ENCODE results near the gene TEX10. TPM values are rescaled to one million over a fixed set of nuclear protein-coding genes. Genes with fewer than 3 reads are reported as not detected.
A peak's percentile ranks its signal among the peaks of the same experiment; 100 is the strongest.
"Not testable (repeated sequence)": the region's sequence is repeated elsewhere in the genome, so short reads cannot be mapped to it uniquely, and the experiment has no call there.

The TEX10 gene
- total RNA-seq, 4 donors from 2014 or later: 17.1 to 33.6 (median 22.9) TPM

DNA sequence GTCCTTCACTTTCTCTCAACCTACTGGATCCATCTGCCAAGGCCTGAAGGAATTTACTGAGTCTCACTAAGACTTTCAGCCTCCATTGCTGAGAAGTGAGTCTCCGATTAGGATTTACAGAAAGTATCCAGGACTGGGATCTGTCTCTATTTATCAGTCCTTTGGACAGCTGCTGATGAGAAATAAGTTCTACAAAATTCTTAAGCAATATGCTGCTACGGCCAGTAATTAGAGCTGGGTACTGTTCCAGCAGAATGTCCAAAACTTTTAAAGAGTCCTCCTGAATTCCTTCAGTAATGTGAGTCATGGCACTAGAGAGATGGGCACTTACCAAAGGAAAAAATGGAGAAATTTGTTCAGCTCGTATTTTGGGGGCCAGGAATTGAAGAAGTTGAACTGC, 5.9 kb downstream of the TEX10 start:
- Histone ChIP-seq H3K9me3 (no peaks in the 10 kb centered on the region), H3K27me3 (no peaks in the 10 kb centered on the region), H3K4me1 (peaks cover 22% of the 10 kb centered on the region), H3K36me3 (peaks cover 15% of the 10 kb centered on the region), H3K4me3 (no peak overlapping the region), H3K27ac (no peak overlapping the region)
- no peak for DNase-seq (ENCODE audit: low spot score in 2 of 2)
- TF ChIP-seq EP300 (IDR thresholded peaks at IDR 0.05) (no peak), POLR2A (IDR thresholded peaks at IDR 0.05) (no peak), POLR2AphosphoS5 (IDR thresholded peaks at IDR 0.05) (no peak)
- TF ChIP-seq, protein P1, sequence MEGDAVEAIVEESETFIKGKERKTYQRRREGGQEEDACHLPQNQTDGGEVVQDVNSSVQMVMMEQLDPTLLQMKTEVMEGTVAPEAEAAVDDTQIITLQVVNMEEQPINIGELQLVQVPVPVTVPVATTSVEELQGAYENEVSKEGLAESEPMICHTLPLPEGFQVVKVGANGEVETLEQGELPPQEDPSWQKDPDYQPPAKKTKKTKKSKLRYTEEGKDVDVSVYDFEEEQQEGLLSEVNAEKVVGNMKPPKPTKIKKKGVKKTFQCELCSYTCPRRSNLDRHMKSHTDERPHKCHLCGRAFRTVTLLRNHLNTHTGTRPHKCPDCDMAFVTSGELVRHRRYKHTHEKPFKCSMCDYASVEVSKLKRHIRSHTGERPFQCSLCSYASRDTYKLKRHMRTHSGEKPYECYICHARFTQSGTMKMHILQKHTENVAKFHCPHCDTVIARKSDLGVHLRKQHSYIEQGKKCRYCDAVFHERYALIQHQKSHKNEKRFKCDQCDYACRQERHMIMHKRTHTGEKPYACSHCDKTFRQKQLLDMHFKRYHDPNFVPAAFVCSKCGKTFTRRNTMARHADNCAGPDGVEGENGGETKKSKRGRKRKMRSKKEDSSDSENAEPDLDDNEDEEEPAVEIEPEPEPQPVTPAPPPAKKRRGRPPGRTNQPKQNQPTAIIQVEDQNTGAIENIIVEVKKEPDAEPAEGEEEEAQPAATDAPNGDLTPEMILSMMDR (IDR thresholded peaks at IDR 0.05): no peak
- 69% methylated on average over 3 of the region's 3 CpGs for WGBS

DNA sequence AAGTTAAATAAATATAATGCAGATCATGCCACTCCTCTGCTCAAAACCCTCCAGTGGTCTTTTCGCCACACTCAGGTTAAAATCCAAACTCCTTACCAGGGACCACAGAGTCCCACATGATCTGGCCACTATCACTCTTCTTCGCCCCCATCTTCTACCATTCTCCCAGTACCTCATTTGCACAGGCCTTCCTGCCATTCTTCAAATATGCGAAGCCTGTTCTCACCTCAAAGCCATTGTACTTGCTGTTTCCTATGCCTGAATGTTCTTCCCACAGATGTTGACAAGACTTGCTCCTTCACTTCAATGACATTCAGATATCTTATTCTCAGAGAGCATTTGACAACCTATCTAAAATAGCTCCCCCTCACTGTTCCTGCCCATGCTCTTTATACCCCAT, 10.9 kb downstream of the TEX10 start:
- Histone ChIP-seq H3K27me3 (no peaks in the 10 kb centered on the region), H3K9me3 (no peaks in the 10 kb centered on the region), H3K36me3 (peaks cover 13% of the 10 kb centered on the region), H3K4me1 (peaks cover 3% of the 10 kb centered on the region), H3K27ac (no peak overlapping the region), H3K4me3 (no peak overlapping the region)
- WGBS: 94% methylated on average over 3 of the region's 3 CpGs
- DNase-seq (ENCODE audit: low spot score in 2 of 2): no peak
- TF ChIP-seq POLR2A (IDR thresholded peaks at IDR 0.05): no peak
- TF ChIP-seq, protein P1 (IDR thresholded peaks at IDR 0.05): no peak
- TF ChIP-seq POLR2AphosphoS5 (IDR thresholded peaks at IDR 0.05): no peak
- TF ChIP-seq EP300 (IDR thresholded peaks at IDR 0.05): no peak

DNA sequence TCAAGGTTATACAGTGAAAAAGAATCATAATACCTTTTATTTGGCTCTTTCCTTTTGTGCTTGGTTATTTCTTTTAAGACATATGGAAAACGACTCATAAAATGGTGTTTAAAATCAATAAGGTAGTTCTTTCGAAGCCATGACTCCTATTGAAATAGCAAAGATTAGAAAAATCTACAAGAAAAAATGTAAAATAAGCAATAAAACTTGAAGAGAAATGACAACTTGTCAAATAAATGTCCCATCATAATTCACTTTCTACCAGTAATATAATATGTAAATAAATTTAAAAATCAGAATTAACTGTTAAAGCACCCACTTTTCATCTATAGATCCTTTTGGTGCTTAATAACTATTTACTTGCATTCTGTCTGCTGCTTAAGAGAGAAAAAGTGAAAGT, 12.5 kb downstream of the TEX10 start:
- TF ChIP-seq, protein P1 (IDR thresholded peaks at IDR 0.05): no peak
- WGBS: 90% methylated on average over 2 of the region's 2 CpGs
- Histone ChIP-seq H3K27ac (no peak overlapping the region), H3K27me3 (no peaks in the 10 kb centered on the region), H3K4me3 (no peak overlapping the region), H3K36me3 (peaks cover 5% of the 10 kb centered on the region), H3K9me3 (no peaks in the 10 kb centered on the region), H3K4me1 (no peaks in the 10 kb centered on the region)
- DNase-seq (ENCODE audit: low spot score in 2 of 2): no peak

DNA sequence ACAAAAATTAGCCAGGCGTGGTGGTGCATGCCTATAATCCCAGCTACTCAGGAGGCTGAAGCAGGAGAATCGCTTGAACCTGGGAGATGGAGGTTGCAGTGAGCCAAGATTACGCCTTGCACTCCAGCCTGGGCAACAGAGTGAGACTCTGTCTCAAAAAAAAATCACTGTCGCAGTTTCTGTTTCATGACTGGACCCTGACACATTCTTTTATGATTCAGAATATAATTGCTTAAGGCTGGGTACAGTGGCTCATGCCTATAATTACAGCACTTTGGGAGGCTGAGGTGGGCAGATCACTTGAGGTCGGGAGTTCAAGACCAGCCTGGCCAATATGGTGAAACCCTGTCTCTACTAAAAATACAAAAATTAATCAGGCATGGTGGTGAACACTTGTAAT, 14.0 kb downstream of the TEX10 start:
- H3K4me3 ChIP-seq; H3K9me3 ChIP-seq; H3K4me1 ChIP-seq; H3K27me3 ChIP-seq; H3K36me3 ChIP-seq; H3K27ac ChIP-seq; DNase-seq (ENCODE audit: low spot score in 2 of 2): not testable (repeated sequence)
- 95% methylated on average over 5 of the region's 5 CpGs for WGBS

DNA sequence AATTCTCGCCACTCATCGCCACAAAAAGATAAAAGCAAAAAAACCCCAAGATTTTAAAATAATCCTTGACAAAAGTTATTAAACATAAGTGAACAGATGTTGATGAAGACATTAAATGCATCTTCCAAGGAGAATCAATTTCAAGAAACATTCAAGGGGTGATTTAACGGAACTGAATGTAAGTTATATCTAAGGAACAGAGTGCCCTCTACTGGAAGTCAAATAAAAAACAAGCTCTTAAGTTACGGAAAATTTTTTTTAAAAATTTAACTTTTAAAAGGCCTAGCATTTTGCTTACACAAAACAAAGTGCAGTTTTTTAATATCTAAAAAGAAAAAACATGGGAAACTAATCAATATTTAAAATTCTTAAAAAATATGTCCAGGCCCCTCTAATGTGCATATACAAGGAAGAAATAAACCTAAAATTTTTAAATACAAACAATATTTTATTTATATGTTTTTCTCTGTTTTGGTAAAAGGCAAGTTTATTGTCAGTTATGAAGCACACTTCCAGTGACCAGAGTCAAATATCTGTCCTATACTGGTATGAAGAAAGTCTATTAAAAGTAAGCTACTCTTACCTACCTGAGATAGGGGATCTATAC, 28.0 kb downstream of the TEX10 start:
- 57% methylated on average over 4 of the region's 4 CpGs for WGBS
- H3K27ac ChIP-seq: no peak overlapping the region
- no peak for DNase-seq (ENCODE audit: low spot score in 2 of 2)
- H3K27me3 ChIP-seq: no peaks in the 10 kb centered on the region
- TF ChIP-seq, protein P1 (IDR thresholded peaks at IDR 0.05): peak in 1 of 2 donors; percentile 24
- TF ChIP-seq POLR2A (IDR thresholded peaks at IDR 0.05): no peak
- H3K4me3 ChIP-seq: no peak overlapping the region
- H3K4me1 ChIP-seq: no peaks in the 10 kb centered on the region
- peaks cover 35% of the 10 kb centered on the region for H3K36me3 ChIP-seq
- H3K9me3 ChIP-seq: no peaks in the 10 kb centered on the region

DNA sequence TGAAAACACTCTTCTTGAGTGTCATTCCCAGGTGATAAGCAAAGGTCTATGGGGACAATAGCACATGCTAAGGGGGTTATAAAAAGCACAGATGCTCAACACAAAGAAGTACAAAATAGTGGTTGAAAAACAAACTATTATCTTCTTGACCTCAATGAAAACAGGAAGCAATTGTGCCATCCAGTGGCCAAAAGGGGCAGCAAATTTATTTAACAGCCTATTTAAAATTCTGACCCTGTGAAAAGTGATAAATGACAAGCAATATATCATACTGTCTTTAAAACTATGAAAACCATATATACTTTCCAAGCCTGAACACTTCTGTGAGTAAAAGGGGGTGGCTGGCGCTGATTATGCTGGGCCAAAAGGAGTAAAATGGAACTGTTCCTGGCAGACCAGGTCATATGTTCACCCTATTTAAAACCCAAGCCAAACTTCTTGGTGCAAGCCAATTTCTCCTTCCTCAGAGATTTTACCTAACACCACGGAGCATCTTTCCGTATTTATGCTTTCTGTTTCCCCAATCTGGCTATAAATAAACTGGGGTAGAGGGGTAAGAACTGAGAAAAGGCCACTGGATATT, 29.7 kb downstream of the TEX10 start:
- TF ChIP-seq EP300 (IDR thresholded peaks at IDR 0.05): no peak
- no peak for TF ChIP-seq POLR2AphosphoS5 (IDR thresholded peaks at IDR 0.05)
- TF ChIP-seq POLR2A (IDR thresholded peaks at IDR 0.05): no peak
- TF ChIP-seq, protein P1 (IDR thresholded peaks at IDR 0.05): peak in 1 of 2 donors; percentile 48
- Histone ChIP-seq H3K4me1 (no peaks in the 10 kb centered on the region), H3K27ac (no peak overlapping the region), H3K36me3 (peaks cover 29% of the 10 kb centered on the region), H3K4me3 (no peak overlapping the region), H3K9me3 (no peaks in the 10 kb centered on the region), H3K27me3 (no peaks in the 10 kb centered on the region)
- no peak for DNase-seq (ENCODE audit: low spot score in 2 of 2)
- 77% methylated on average over 3 of the region's 3 CpGs for WGBS

Data from suprapubic skin (tissue), 4 donors.